PC-3 (cell line): ENCODE measurements around the gene TP53RK. TPM values are rescaled to one million over a fixed set of nuclear protein-coding genes. Genes with fewer than 3 reads are reported as not detected.

ENCODE experiments used
- ATAC-seq: fragments of 200-7000 bp; cut with Tn5 transposase; 2 replicates; pipeline ENCODE4 v1.9.1; 2020; ENCODE audit warnings: mild to moderate bottlenecking, moderate library complexity
- BruUV-seq: library from RNA; stranded (reverse); fragments of 400-500 nt; replicated peaks from 2 replicates; lab custom pipeline; 2021; lab: Mats Ljungman, UMichigan
- CTCF ChIA-PET: fragments of 300-600 bp; sonication (Branson Sonifier 250); formaldehyde crosslinking; loops from one replicate; lab custom pipeline; 2022; ENCODE audit warnings: antibody characterized with exemption; lab: Charles Lee
- POLR2A ChIA-PET: fragments of 300-600 bp; sonication (Branson Sonifier 250); formaldehyde crosslinking; loops from one replicate; lab custom pipeline; 2022; ENCODE audit warnings: antibody characterized with exemption; ENCODE audit not compliant: unreplicated experiment; lab: Charles Lee
- DNase-seq: peaks from one replicate; pipeline ENCODE4 v3.0.0-alpha.2; 2015
- H2AFZ ChIP-seq: fragments of 300-600 bp; sonication (generic); 2 replicates; pipeline ENCODE4 v1.6.0; 2016; ENCODE audit warnings: antibody characterized with exemption, low read length
- H3F3A ChIP-seq: fragments of 300-600 bp; sonication (generic); one replicate; pipeline ENCODE4 v1.6.0; 2017; ENCODE audit warnings: antibody characterized with exemption, low read length, control low read depth, mild to moderate bottlenecking; ENCODE audit not compliant: unreplicated experiment
- H3K27ac ChIP-seq: fragments of 300-600 bp; sonication (generic); 2 replicates; pipeline ENCODE4 v1.5.1; 2016; ENCODE audit warnings: mild to moderate bottlenecking, low read length
- H3K27me3 ChIP-seq: fragments of 300-600 bp; sonication (generic); 2 replicates; pipeline ENCODE4 v1.6.1; 2016; ENCODE audit warnings: low read length, mixed read lengths
- H3K36me3 ChIP-seq: fragments of 300-600 bp; sonication (generic); 2 replicates; pipeline ENCODE4 v1.6.1; 2016; ENCODE audit warnings: low read depth, mixed run types, low read length, mixed read lengths
- H3K4me1 ChIP-seq: fragments of 300-600 bp; sonication (generic); 2 replicates; pipeline ENCODE4 v1.5.1; 2016; ENCODE audit warnings: low read length; ENCODE audit not compliant: insufficient read depth
- H3K4me2 ChIP-seq: fragments of 300-600 bp; sonication (generic); 2 replicates; pipeline ENCODE4 v1.6.0; 2016; ENCODE audit warnings: low read length
- H3K4me3 ChIP-seq: fragments of 300-600 bp; sonication (generic); 2 replicates; pipeline ENCODE4 v1.5.1; 2016; ENCODE audit warnings: mild to moderate bottlenecking, low read length, mixed read lengths
- H3K79me2 ChIP-seq: fragments of 300-600 bp; sonication (generic); 2 replicates; pipeline ENCODE4 v1.6.1; 2017; ENCODE audit warnings: low read length, mixed read lengths
- H3K9ac ChIP-seq: fragments of 300-600 bp; sonication (generic); 2 replicates; pipeline ENCODE4 v1.6.0; 2016; ENCODE audit warnings: mild to moderate bottlenecking, low read length
- H3K9me2 ChIP-seq: fragments of 300-600 bp; sonication (generic); replicated peaks from 2 replicates; pipeline ENCODE4 v1.6.1; 2016; ENCODE audit warnings: mixed run types, low read length, mixed read lengths
- H3K9me3 ChIP-seq: fragments of 300-600 bp; sonication (generic); 2 replicates; pipeline ENCODE4 v1.6.1; 2016; ENCODE audit warnings: low read length, mixed read lengths
- H4K20me1 ChIP-seq: fragments of 300-600 bp; sonication (generic); 2 replicates; pipeline ENCODE4 v1.6.1; 2016; ENCODE audit warnings: low read length, mixed read lengths
- CTCF ChIP-seq: fragments of 300-600 bp; sonication (generic); conservative IDR thresholded peaks from 2 replicates; pipeline ENCODE4 v1.5.1; 2017; ENCODE audit warnings: antibody characterized with exemption, low read depth, mild to moderate bottlenecking, low read length
- EZH2 ChIP-seq: fragments of 300-600 bp; sonication (generic); IDR thresholded peaks from one replicate; pipeline ENCODE4 v1.6.1; 2017; ENCODE audit warnings: antibody characterized with exemption, mild to moderate bottlenecking, low read length; ENCODE audit not compliant: unreplicated experiment
- EZH2phosphoT487 ChIP-seq: fragments of 300-600 bp; sonication (generic); IDR thresholded peaks from 2 replicates; pipeline ENCODE4 v1.6.1; 2018; ENCODE audit warnings: mild to moderate bottlenecking, antibody characterized with exemption, low read length, borderline replicate concordance
- intact Hi-C: fragments of 100-400 bp; cut with micrococcal nuclease; formaldehyde crosslinking; loops from 2 replicates; pipeline ENCODE4 v1.9.0; 2023
- total RNA-seq: library from RNA; depleted of rRNA; stranded (reverse); fragments of >200 nt; gene quantifications from 2 replicates; pipeline ENCODE4 v1.2.3, GENCODE V29; 2014

Gene TP53RK
- total RNA-seq, 1 experiment from 2014 or later, result 41.4 TPM

GRCh38 chr20:46637020-46637419 is 52.2 kb downstream of the TP53RK start:
- Histone ChIP-seq H3F3A (no peaks in the 10 kb centered on the region), H3K9me3 (no peaks in the 10 kb centered on the region), H3K79me2 (no peaks in the 10 kb centered on the region), H4K20me1 (no peaks in the 10 kb centered on the region), H3K4me2 (no peak overlapping the region), H3K4me1 (no peaks in the 10 kb centered on the region), H2AFZ (no peak overlapping the region), H3K36me3 (no peaks in the 10 kb centered on the region), H3K4me3 (no peak overlapping the region), H3K9ac (no peak overlapping the region), H3K27me3 (no peaks in the 10 kb centered on the region), H3K27ac (no peak overlapping the region), H3K9me2 (no peaks in the 10 kb centered on the region)
- intact Hi-C loops, result no loop called here
- TF ChIP-seq EZH2 (no peak), CTCF (no peak), EZH2phosphoT487 (no peak)
- DNase-seq, result no peak
- ATAC-seq, result no peak
- BruUV-seq, result no TSS peak
- CTCF ChIA-PET, result no interaction called here
- POLR2A ChIA-PET, result no interaction called here

GRCh38 chr20:46636514-46636913 is 52.7 kb downstream of the TP53RK start:
- H3K79me2 ChIP-seq, result no peaks in the 10 kb centered on the region
- H3K9me2 ChIP-seq, result no peaks in the 10 kb centered on the region
- no peaks in the 10 kb centered on the region for H3F3A ChIP-seq
- no peak overlapping the region for H2AFZ ChIP-seq
- H4K20me1 ChIP-seq, result no peaks in the 10 kb centered on the region
- TF ChIP-seq EZH2phosphoT487, result no peak
- TF ChIP-seq EZH2, result no peak
- no peak for TF ChIP-seq CTCF
- intact Hi-C loops, result no loop called here
- ATAC-seq (no peak), DNase-seq (no peak)
- no peaks in the 10 kb centered on the region for H3K36me3 ChIP-seq
- no peak overlapping the region for H3K9ac ChIP-seq
- H3K9me3 ChIP-seq, result no peaks in the 10 kb centered on the region
- no TSS peak for BruUV-seq
- CTCF ChIA-PET, result no interaction called here
- no peaks in the 10 kb centered on the region for H3K4me1 ChIP-seq
- no peak overlapping the region for H3K27ac ChIP-seq
- H3K27me3 ChIP-seq, result no peaks in the 10 kb centered on the region
- POLR2A ChIA-PET, result no interaction called here
- H3K4me3 ChIP-seq, result no peak overlapping the region
- H3K4me2 ChIP-seq, result no peak overlapping the region

- Histone ChIP-seq H3K4me1 (no peaks in the 10 kb centered on the region), H3F3A (no peaks in the 10 kb centered on the region), H2AFZ (no peak overlapping the region), H3K27me3 (no peaks in the 10 kb centered on the region), H3K9me2 (no peaks in the 10 kb centered on the region), H3K79me2 (no peaks in the 10 kb centered on the region), H3K27ac (no peak overlapping the region), H3K4me2 (no peak overlapping the region), H3K4me3 (no peak overlapping the region), H4K20me1 (no peaks in the 10 kb centered on the region), H3K36me3 (no peaks in the 10 kb centered on the region), H3K9ac (no peak overlapping the region), H3K9me3 (no peaks in the 10 kb centered on the region)
- ChIA-PET POLR2A (no interaction called here), CTCF (no interaction called here)
- TF ChIP-seq EZH2 (no peak), CTCF (no peak), EZH2phosphoT487 (no peak)
- no peak for DNase-seq
- intact Hi-C loops, result no loop called here
- no peak for ATAC-seq
- no TSS peak for BruUV-seq
These were observed 53.6 kb downstream of the TP53RK start for GRCh38 chr20:46635514-46636136.
